ENCODE results near the gene MSH5. TPM values are rescaled to one million over a fixed set of nuclear protein-coding genes. Genes with fewer than 3 reads are reported as not detected.

Gene MSH5
- total and polyA plus RNA-seq, 9 of the 15 experiments (the other 6 are each of a cell fraction or from before 2014, with no cell fraction given), result 12.5 to 104 (median 46.6) TPM

- TF ChIP-seq ASH1L (IDR thresholded peaks at IDR 0.05; ENCODE audit: borderline replicate concordance, low read depth, partially characterized antibody) (peak; percentile 82), IFI16 (CRISPR knock-in tag; IDR thresholded peaks at IDR 0.05) (no peak), MCM7 (IDR thresholded peaks at IDR 0.05) (peak in 1 of 2 experiments; percentile 6; a peak in 1 of 4 replicates), ZNF436 (CRISPR knock-in tag; IDR thresholded peaks at IDR 0.05) (no peak; the same call in 1 of the 2 replicates), HNRNPLL (IDR thresholded peaks at IDR 0.05; ENCODE audit: low read depth, low read length, poor library complexity, severe bottlenecking) (peak; percentile 99), MBD1 (CRISPR knock-in tag; IDR thresholded peaks at IDR 0.05) (no peak), MTA2 (IDR thresholded peaks at IDR 0.05; ENCODE audit: low read depth) (no peak; the same call in 1 of the 2 replicates), RNF2 (IDR thresholded peaks at IDR 0.05) (peak; percentile 77), KAT2B (IDR thresholded peaks at IDR 0.05; ENCODE audit: low read depth, low read length) (peak; percentile 10), ZNF212 (CRISPR knock-in tag; IDR thresholded peaks at IDR 0.05) (peak; percentile 84; the same call in 1 of the 2 replicates), STAG1 (CRISPR knock-in tag; IDR thresholded peaks at IDR 0.05; ENCODE audit: borderline replicate concordance) (no peak), CC2D1A (IDR thresholded peaks at IDR 0.05) (0 out of 2 replicates have a peak, but pooled peaks have one; percentile 8), SMC3 (conservative IDR thresholded peaks at IDR 0.05; ENCODE audit: insufficient read depth, low read depth, low read length) (no peak; the same call in 1 of the 2 replicates), TAL1 (IDR thresholded peaks at IDR 0.05) (no peak; the same call in 1 of the 2 replicates), CEBPB (tag; IDR thresholded peaks at IDR 0.05) (peak; percentile 100), NCOA1 (IDR thresholded peaks at IDR 0.05; ENCODE audit: low read depth) (peak; percentile 39), PATZ1 (CRISPR knock-in tag; IDR thresholded peaks at IDR 0.05; ENCODE audit: borderline replicate concordance) (no peak), HMG20A (CRISPR knock-in tag; conservative IDR thresholded peaks at IDR 0.05) (no peak), E2F3 (CRISPR knock-in tag; IDR thresholded peaks at IDR 0.05) (no peak)
- TF ChIP-seq, protein P1, sequence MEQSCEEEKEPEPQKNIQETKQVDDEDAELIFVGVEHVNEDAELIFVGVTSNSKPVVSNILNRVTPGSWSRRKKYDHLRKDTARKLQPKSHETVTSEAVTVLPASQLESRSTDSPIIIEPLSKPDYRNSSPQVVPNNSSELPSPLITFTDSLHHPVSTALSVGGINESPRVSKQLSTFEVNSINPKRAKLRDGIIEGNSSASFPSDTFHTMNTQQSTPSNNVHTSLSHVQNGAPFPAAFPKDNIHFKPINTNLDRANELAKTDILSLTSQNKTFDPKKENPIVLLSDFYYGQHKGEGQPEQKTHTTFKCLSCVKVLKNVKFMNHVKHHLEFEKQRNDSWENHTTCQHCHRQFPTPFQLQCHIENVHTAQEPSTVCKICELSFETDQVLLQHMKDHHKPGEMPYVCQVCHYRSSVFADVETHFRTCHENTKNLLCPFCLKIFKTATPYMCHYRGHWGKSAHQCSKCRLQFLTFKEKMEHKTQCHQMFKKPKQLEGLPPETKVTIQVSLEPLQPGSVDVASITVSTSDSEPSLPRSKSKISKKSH (CRISPR knock-in tag; IDR thresholded peaks at IDR 0.05), result no peak
- TF ChIP-seq, protein P2, sequence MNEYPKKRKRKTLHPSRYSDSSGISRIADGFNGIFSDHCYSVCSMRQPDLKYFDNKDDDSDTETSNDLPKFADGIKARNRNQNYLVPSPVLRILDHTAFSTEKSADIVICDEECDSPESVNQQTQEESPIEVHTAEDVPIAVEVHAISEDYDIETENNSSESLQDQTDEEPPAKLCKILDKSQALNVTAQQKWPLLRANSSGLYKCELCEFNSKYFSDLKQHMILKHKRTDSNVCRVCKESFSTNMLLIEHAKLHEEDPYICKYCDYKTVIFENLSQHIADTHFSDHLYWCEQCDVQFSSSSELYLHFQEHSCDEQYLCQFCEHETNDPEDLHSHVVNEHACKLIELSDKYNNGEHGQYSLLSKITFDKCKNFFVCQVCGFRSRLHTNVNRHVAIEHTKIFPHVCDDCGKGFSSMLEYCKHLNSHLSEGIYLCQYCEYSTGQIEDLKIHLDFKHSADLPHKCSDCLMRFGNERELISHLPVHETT (CRISPR knock-in tag; conservative IDR thresholded peaks at IDR 0.05 in 1 of 2, IDR thresholded peaks at IDR 0.05 in 1 of 2), result peak in 1 of 2 experiments; percentile 75; a peak in 2 of 4 replicates
Observed at GRCh38 chr6:31702819-31703716, 36.7 kb upstream of the MSH5 start, which contains the start of gene ABHD16A (continued).
